BE2C (cell line): ENCODE measurements around the gene PRND.
"Not testable (repeated sequence)": the region's sequence is repeated elsewhere in the genome, so short reads cannot be mapped to it uniquely, and the experiment has no call there.

Experiments used
- DNase-seq: peaks from one replicate; pipeline ENCODE4 v3.0.0-alpha.2; 2020
- H3K27me3 ChIP-seq: fragments of 250-450 bp; sonication (Bioruptor Pico); 2 replicates; pipeline ENCODE4 v1.5.1; 2020; ENCODE audit warnings: mild to moderate bottlenecking
- H3K36me3 ChIP-seq: fragments of 250-450 bp; sonication (Bioruptor Pico); 2 replicates; pipeline ENCODE4 v1.5.1; 2020; ENCODE audit warnings: mild to moderate bottlenecking
- H3K4me1 ChIP-seq: fragments of 250-450 bp; sonication (Bioruptor Pico); 2 replicates; pipeline ENCODE4 v1.5.1; 2020
- H3K4me3 ChIP-seq: 2 replicates; pipeline ENCODE4 v1.5.1; 2011; ENCODE audit warnings: low read depth, low read length
- H3K9me3 ChIP-seq: fragments of 250-450 bp; sonication (Bioruptor Pico); 2 replicates; pipeline ENCODE4 v1.5.1; 2020
- TF ChIP-seq, protein P1 (sequence below): IDR thresholded peaks from 2 replicates; pipeline ENCODE4 v1.5.1; 2012; ENCODE audit warnings: mild to moderate bottlenecking, low read depth, low read length

PRND gene

GRCh38 chr20:4699957-4700356, 21.8 kb upstream of the PRND start:
- no peaks in the 10 kb centered on the region for H3K9me3 ChIP-seq
- no peaks in the 10 kb centered on the region for H3K27me3 ChIP-seq
- TF ChIP-seq, protein P1, sequence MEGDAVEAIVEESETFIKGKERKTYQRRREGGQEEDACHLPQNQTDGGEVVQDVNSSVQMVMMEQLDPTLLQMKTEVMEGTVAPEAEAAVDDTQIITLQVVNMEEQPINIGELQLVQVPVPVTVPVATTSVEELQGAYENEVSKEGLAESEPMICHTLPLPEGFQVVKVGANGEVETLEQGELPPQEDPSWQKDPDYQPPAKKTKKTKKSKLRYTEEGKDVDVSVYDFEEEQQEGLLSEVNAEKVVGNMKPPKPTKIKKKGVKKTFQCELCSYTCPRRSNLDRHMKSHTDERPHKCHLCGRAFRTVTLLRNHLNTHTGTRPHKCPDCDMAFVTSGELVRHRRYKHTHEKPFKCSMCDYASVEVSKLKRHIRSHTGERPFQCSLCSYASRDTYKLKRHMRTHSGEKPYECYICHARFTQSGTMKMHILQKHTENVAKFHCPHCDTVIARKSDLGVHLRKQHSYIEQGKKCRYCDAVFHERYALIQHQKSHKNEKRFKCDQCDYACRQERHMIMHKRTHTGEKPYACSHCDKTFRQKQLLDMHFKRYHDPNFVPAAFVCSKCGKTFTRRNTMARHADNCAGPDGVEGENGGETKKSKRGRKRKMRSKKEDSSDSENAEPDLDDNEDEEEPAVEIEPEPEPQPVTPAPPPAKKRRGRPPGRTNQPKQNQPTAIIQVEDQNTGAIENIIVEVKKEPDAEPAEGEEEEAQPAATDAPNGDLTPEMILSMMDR, result no peak
- no peak for DNase-seq
- H3K4me3 ChIP-seq, result no peak overlapping the region
- peaks cover 6% of the 10 kb centered on the region; the same call in 1 of the 2 replicates for H3K36me3 ChIP-seq
- no peaks in the 10 kb centered on the region for H3K4me1 ChIP-seq

DNA sequence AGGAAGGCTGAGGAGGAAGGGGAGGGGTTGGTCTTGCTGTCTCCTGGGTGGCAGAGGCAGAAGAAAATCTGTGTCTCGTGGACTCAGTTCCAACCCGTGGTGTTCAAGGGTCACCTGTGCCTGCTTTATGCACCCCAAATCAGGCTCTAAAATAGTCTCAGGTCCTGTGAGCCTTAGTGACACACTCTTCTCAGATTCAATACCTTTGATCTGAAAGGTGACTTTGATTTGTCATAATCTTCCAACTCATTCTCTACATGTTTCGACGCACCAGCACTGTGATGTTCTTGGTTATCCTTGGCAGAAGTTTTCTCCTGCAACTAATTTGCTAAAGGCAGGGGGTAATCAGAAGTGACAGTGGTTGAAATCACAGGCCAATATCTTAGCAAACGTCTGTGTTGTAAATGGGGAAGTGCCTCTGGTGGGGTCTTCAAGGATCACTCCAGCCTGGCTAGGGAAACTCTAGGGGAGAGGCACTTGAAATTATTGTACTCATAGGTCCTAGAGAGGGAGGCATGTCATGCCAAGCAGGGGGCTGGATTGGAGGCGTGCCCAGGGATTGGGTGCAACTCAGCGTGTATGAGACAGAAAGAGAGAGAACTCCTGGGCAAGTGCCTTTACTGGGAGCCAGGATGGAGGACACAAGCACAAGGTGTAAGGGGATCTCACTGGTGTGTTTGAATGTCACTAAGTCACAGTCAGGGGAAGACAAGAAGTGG, 19.0 kb upstream of the PRND start:
- Histone ChIP-seq H3K36me3 (peaks cover 6% of the 10 kb centered on the region; the same call in 1 of the 2 replicates), H3K9me3 (no peaks in the 10 kb centered on the region), H3K27me3 (no peaks in the 10 kb centered on the region), H3K4me1 (no peaks in the 10 kb centered on the region), H3K4me3 (no peak overlapping the region)
- DNase-seq, result no peak
- TF ChIP-seq, protein P1, result no peak

DNA sequence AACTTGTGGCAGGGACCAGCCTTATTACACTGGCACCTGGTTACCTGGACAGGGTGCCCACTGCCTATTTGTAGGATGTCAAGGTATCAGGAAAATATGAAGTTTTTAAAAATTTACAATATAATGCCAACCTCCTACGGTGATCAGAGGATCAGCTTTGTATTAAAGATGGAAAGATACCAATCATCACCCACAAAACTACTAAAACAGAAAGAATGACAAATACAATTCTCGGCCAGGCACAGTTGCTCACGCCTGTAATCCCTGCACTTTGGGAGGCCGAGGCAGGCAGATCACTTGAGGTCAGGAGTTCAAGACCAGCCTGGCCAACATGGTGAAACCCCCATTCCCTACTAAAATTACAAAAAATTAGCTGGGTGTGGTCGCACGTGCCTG, 18.4 kb upstream of the PRND start:
- Histone ChIP-seq H3K36me3 (peaks cover 6% of the 10 kb centered on the region; the same call in 1 of the 2 replicates), H3K4me3 (no peak overlapping the region), H3K9me3 (no peaks in the 10 kb centered on the region), H3K4me1 (no peaks in the 10 kb centered on the region), H3K27me3 (no peaks in the 10 kb centered on the region)
- DNase-seq, result no peak
- TF ChIP-seq, protein P1, result no peak

DNA sequence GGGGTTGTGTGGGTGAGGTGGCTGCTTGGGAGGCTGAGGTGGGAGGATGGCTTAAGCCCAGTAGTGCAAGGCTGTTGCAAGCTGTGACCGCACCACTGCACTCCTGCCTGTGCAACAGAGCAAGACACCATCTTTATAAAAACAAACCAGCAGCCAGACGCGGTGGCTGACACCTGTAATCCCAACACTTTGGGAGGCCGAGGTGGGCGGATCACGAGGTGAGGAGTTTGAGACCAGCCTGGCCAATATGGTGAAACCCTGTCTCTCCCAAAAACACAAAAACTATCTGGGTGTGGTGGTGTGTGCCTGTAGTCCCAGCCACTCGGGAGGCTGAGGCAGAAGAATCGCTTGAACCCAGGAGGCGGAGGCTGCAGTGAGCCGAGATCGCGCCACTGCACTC, 14.8 kb upstream of the PRND start:
- H3K4me1 ChIP-seq, DNase-seq, H3K27me3 ChIP-seq, H3K9me3 ChIP-seq, H3K36me3 ChIP-seq, H3K4me3 ChIP-seq: not testable (repeated sequence)

- Histone ChIP-seq H3K27me3 (no peaks in the 10 kb centered on the region), H3K9me3 (no peaks in the 10 kb centered on the region), H3K4me1 (no peaks in the 10 kb centered on the region), H3K4me3 (no peak overlapping the region), H3K36me3 (no peaks in the 10 kb centered on the region)
- no peak for DNase-seq
- TF ChIP-seq, protein P1, result no peak
Observed at GRCh38 chr20:4708036-4708435, 13.7 kb upstream of the PRND start.

GRCh38 chr20:4708856-4709255, 12.9 kb upstream of the PRND start:
- DNase-seq, result no peak
- TF ChIP-seq, protein P1, result no peak
- no peak overlapping the region for H3K4me3 ChIP-seq
- no peaks in the 10 kb centered on the region for H3K4me1 ChIP-seq
- H3K36me3 ChIP-seq, result no peaks in the 10 kb centered on the region
- H3K27me3 ChIP-seq, result no peaks in the 10 kb centered on the region
- no peaks in the 10 kb centered on the region for H3K9me3 ChIP-seq
